HCT116 (cell line): ENCODE data around the gene C4orf36. TPM values are rescaled to one million over a fixed set of nuclear protein-coding genes. Genes with fewer than 3 reads are reported as not detected.
A peak's percentile ranks its signal among the peaks of the same experiment; 100 is the strongest.

Source experiments
- ATAC-seq: fragments of 200-7000 bp; cut with Tn5 transposase; 2 replicates; pipeline ENCODE4 v1.9.1; 2020; ENCODE audit warnings: mild to moderate bottlenecking, moderate library complexity
- BruUV-seq: library from RNA; stranded (reverse); fragments of 400-500 nt; replicated peaks from 2 replicates; lab custom pipeline; 2021; lab: Mats Ljungman, UMichigan
- CTCF ChIA-PET: fragments of 300-600 bp; sonication (Branson Sonifier 250); formaldehyde crosslinking; loops from one replicate; lab custom pipeline; 2021; ENCODE audit warnings: antibody characterized with exemption; lab: Charles Lee
- POLR2A ChIA-PET: fragments of 300-600, 350-600 bp; sonication (Branson Sonifier 250); formaldehyde crosslinking; loops from one replicate; lab custom pipeline; 2021; ENCODE audit warnings: antibody characterized with exemption; lab: Charles Lee
- RAD21 ChIA-PET, 2 experiments: fragments of 300-600 bp; sonication (Branson Sonifier 250); formaldehyde crosslinking; loops; one replicate each; lab custom pipeline; 2023; ENCODE audit warnings: low total read pairs in 2 of 2; ENCODE audit not compliant: uncharacterized antibody in 2 of 2, unreplicated experiment in 2 of 2, low non-redundant PET in 1 of 2; lab: Charles Lee
- DNase-seq: peaks from one replicate; pipeline ENCODE4 v3.0.0-alpha.2; 2010; ENCODE audit warnings: low read depth, low spot score
- H2AFZ ChIP-seq: fragments of 200-600 bp; shearing (Covaris generic), sonication (generic); 2 replicates; pipeline ENCODE4 v1.6.1; 2017; ENCODE audit warnings: low read depth, mixed run types, mixed read lengths, antibody characterized with exemption, low read length; ENCODE audit not compliant: poor library complexity, severe bottlenecking
- H3K27ac ChIP-seq: 2 replicates; pipeline ENCODE4 v1.5.1; 2012; ENCODE audit warnings: low read depth, low read length
- H3K27me3 ChIP-seq: fragments of 200-600 bp; sonication (generic); 2 replicates; pipeline ENCODE4 v1.6.1; 2016; ENCODE audit warnings: mixed run types, low read length, mixed read lengths; ENCODE audit not compliant: insufficient read depth
- H3K36me3 ChIP-seq, 2 experiments: fragments of 200-500 bp in 1 of 2; fragments of 200-600 bp in 1 of 2; sonication (Bioruptor generic) in 1 of 2; sonication (generic) in 1 of 2; 2 replicates each; pipeline versions ENCODE4 v1.5.1 to v1.6.1; 2014 to 2016; ENCODE audit warnings: low read length in 2 of 2, inconsistent platforms in 1 of 2, mixed read lengths in 1 of 2, mixed run types in 1 of 2; ENCODE audit not compliant: insufficient read depth in 2 of 2, control insufficient read depth in 1 of 2
- H3K4me1 ChIP-seq, 2 experiments: fragments of 200-600 bp in 1 of 2; sonication (generic) in 1 of 2; 2 replicates each; pipeline versions ENCODE4 v1.5.1 to v1.6.1; 2012 to 2017; ENCODE audit warnings: low read length in 2 of 2, inconsistent platforms in 1 of 2, mild to moderate bottlenecking in 1 of 2, mixed read lengths in 1 of 2, mixed run types in 1 of 2, moderate library complexity in 1 of 2; ENCODE audit not compliant: insufficient read depth in 2 of 2, control insufficient read depth in 1 of 2
- H3K4me2 ChIP-seq: fragments of 200-600 bp; sonication (generic); 2 replicates; pipeline ENCODE4 v1.6.1; 2017; ENCODE audit warnings: mixed run types, low read length, mixed read lengths
- H3K4me3 ChIP-seq, 2 experiments: fragments of 200-600 bp in 1 of 2; sonication (generic) in 1 of 2; replicated peaks in 1 of 2; 2 replicates each; pipeline ENCODE4 v1.5.1; 2011 to 2016; ENCODE audit warnings: low read length in 2 of 2, control low read depth in 1 of 2, low read depth in 1 of 2, mild to moderate bottlenecking in 1 of 2, mixed read lengths in 1 of 2, mixed run types in 1 of 2
- H3K79me2 ChIP-seq: fragments of 200-600 bp; sonication (generic); 2 replicates; pipeline ENCODE4 v1.6.1; 2017; ENCODE audit warnings: mild to moderate bottlenecking, mixed run types, low read length, moderate library complexity, mixed read lengths; ENCODE audit not compliant: insufficient read depth
- H3K9ac ChIP-seq: fragments of 200-600 bp; sonication (generic); 2 replicates; pipeline ENCODE4 v1.6.1; 2016; ENCODE audit warnings: low read length, mixed read lengths
- H3K9me2 ChIP-seq: fragments of 200-600 bp; sonication (generic), shearing (Covaris generic); 2 replicates; pipeline ENCODE4 v1.6.1; 2017; ENCODE audit warnings: mixed run types, mild to moderate bottlenecking, moderate library complexity; ENCODE audit not compliant: insufficient read depth
- H3K9me3 ChIP-seq, 2 experiments: fragments of 200-500 bp in 1 of 2; fragments of 200-600 bp in 1 of 2; sonication (Bioruptor generic) in 1 of 2; sonication (generic) in 1 of 2; 2 replicates each; pipeline ENCODE4 v1.6.1; 2014 to 2017; ENCODE audit warnings: low read length in 2 of 2, mixed read lengths in 2 of 2, inconsistent platforms in 1 of 2, low read depth in 1 of 2, mild to moderate bottlenecking in 1 of 2, mixed run types in 1 of 2, moderate library complexity in 1 of 2; ENCODE audit not compliant: control insufficient read depth in 1 of 2, insufficient read depth in 1 of 2
- H4K20me1 ChIP-seq: fragments of 200-600 bp; sonication (generic), shearing (Covaris generic); 2 replicates; pipeline ENCODE4 v1.6.1; 2017; ENCODE audit warnings: mixed run types, mild to moderate bottlenecking, moderate library complexity; ENCODE audit not compliant: insufficient read depth
- CBX3 ChIP-seq: IDR thresholded peaks from 2 replicates; pipeline ENCODE4 v1.6.1; 2012; ENCODE audit warnings: low read depth
- CTCF ChIP-seq, 3 experiments: fragments of 200-600 bp in 1 of 3; sonication (generic) in 1 of 3; IDR thresholded peaks in 2 of 3; conservative IDR thresholded peaks in 1 of 3; 2 replicates each; pipeline ENCODE4 v1.5.1; 2012 to 2017; ENCODE audit warnings: low read depth in 2 of 3, low read length in 2 of 3, antibody characterized with exemption in 1 of 3, borderline replicate concordance in 1 of 3, control low read depth in 1 of 3, mild to moderate bottlenecking in 1 of 3, mixed read lengths in 1 of 3, mixed run types in 1 of 3, moderate library complexity in 1 of 3; ENCODE audit not compliant: insufficient read depth in 1 of 3
- EGR1 ChIP-seq: IDR thresholded peaks from 2 replicates; pipeline ENCODE4 v1.6.1; 2012; ENCODE audit warnings: low read depth
- ELF1 ChIP-seq: IDR thresholded peaks from 2 replicates; pipeline ENCODE4 v1.6.1; 2012; ENCODE audit warnings: low read depth, borderline replicate concordance
- JUND ChIP-seq: IDR thresholded peaks from 2 replicates; pipeline ENCODE4 v1.6.1; 2012
- POLR2AphosphoS5 ChIP-seq: IDR thresholded peaks from 2 replicates; pipeline ENCODE4 v1.6.1; 2011; ENCODE audit warnings: mild to moderate bottlenecking, low read depth, low read length, moderate library complexity
- RAD21 ChIP-seq: IDR thresholded peaks from 2 replicates; pipeline ENCODE4 v1.6.1; 2012; ENCODE audit warnings: low read depth, mild to moderate bottlenecking
- SIN3A ChIP-seq: IDR thresholded peaks from 2 replicates; pipeline ENCODE4 v1.6.1; 2012; ENCODE audit warnings: low read depth
- SRF ChIP-seq: IDR thresholded peaks from 2 replicates; pipeline ENCODE4 v1.6.1; 2012; ENCODE audit warnings: low read depth
- TCF7L2 ChIP-seq: IDR thresholded peaks from 2 replicates; pipeline ENCODE4 v1.7.0; 2011; ENCODE audit warnings: borderline replicate concordance, inconsistent platforms; ENCODE audit not compliant: insufficient read depth, insufficient read length; ENCODE audit errors: extremely low read depth
- YY1 ChIP-seq: IDR thresholded peaks from 2 replicates; pipeline ENCODE4 v1.6.1; 2011; ENCODE audit warnings: low read length, low read depth, moderate library complexity, mild to moderate bottlenecking; ENCODE audit not compliant: insufficient replicate concordance; ENCODE audit errors: extremely low read depth
- ZFX ChIP-seq: fragments of 450-650 bp; IDR thresholded peaks from 2 replicates; pipeline ENCODE4 v1.6.1; 2017
- intact Hi-C: fragments of 100-400 bp; cut with micrococcal nuclease; formaldehyde crosslinking; loops from 2 replicates; pipeline ENCODE4 v1.10.0; 2022
- total RNA-seq: library from RNA; stranded (reverse); gene quantifications from one replicate; pipeline ENCODE4 v1.2.1, GENCODE V29; 2021; ENCODE audit not compliant: unreplicated experiment
- TF ChIP-seq, protein P1 (sequence below): IDR thresholded peaks from 2 replicates; pipeline ENCODE4 v1.6.1; 2011; ENCODE audit warnings: mild to moderate bottlenecking, low read length, moderate library complexity; ENCODE audit not compliant: insufficient replicate concordance; ENCODE audit errors: extremely low read depth
- TF ChIP-seq, protein P2 (sequence below): IDR thresholded peaks from 2 replicates; pipeline ENCODE4 v1.6.1; 2012

Gene C4orf36
- total RNA-seq, 1 experiment from 2014 or later = 1.8 TPM

DNA sequence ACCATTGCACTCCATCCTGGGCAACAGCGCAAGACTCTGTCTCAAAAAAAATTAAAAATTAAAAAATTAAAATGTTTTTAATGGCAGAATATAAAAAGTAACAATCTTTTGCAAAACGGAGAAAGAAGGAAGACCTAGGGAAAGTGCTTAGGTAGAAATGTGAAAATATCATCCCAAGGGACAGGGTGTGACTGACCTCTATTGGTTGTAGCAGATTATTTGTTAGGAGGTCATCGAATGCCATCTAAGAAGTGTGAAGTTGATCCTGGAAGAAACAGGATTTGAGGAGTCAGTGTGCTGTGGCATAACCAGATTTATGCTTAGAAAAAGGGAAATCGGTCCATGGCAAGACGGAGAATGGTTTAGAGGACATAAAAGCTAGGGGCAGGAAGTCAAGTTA lies 18.1 kb upstream of the C4orf36 start:
- H3K9me2 ChIP-seq = no peaks in the 10 kb centered on the region
- no peaks in the 10 kb centered on the region for H3K79me2 ChIP-seq
- intact Hi-C loops = no loop called here
- ATAC-seq = no peak
- POLR2A ChIA-PET = no interaction called here
- no peaks in the 10 kb centered on the region for H3K4me1 ChIP-seq
- H3K9ac ChIP-seq = no peak overlapping the region
- no peak overlapping the region for H3K4me2 ChIP-seq
- no peak for TF ChIP-seq YY1
- no peak for TF ChIP-seq ZFX
- no peak for TF ChIP-seq JUND
- TF ChIP-seq, protein P1, sequence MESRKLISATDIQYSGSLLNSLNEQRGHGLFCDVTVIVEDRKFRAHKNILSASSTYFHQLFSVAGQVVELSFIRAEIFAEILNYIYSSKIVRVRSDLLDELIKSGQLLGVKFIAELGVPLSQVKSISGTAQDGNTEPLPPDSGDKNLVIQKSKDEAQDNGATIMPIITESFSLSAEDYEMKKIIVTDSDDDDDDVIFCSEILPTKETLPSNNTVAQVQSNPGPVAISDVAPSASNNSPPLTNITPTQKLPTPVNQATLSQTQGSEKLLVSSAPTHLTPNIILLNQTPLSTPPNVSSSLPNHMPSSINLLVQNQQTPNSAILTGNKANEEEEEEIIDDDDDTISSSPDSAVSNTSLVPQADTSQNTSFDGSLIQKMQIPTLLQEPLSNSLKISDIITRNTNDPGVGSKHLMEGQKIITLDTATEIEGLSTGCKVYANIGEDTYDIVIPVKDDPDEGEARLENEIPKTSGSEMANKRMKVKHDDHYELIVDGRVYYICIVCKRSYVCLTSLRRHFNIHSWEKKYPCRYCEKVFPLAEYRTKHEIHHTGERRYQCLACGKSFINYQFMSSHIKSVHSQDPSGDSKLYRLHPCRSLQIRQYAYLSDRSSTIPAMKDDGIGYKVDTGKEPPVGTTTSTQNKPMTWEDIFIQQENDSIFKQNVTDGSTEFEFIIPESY = no peak
- TF ChIP-seq SRF = no peak
- peak; percentile 33; the same call in 1 of the 2 replicates for TF ChIP-seq RAD21
- TF ChIP-seq POLR2AphosphoS5 = no peak
- no peak for TF ChIP-seq EGR1
- no peak for TF ChIP-seq SIN3A
- TF ChIP-seq CBX3 = no peak
- TF ChIP-seq ELF1 = no peak
- TF ChIP-seq, protein P2, sequence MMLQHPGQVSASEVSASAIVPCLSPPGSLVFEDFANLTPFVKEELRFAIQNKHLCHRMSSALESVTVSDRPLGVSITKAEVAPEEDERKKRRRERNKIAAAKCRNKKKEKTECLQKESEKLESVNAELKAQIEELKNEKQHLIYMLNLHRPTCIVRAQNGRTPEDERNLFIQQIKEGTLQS = no peak
- TF ChIP-seq CTCF (IDR thresholded peaks at IDR 0.05 in 2 of 3, conservative IDR thresholded peaks at IDR 0.05 in 1 of 3; ENCODE audit: borderline replicate concordance in 1 of 3, insufficient read depth in 1 of 3, low read depth in 2 of 3, low read length in 2 of 3) = peak in 1 of 3 experiments; percentile 11; a peak in 1 of 6 replicates
- TF ChIP-seq TCF7L2 = no peak
- TF ChIP-seq, all 23 proteins: peak for 2
- RAD21 ChIA-PET = no interaction called here
- Histone ChIP-seq H2AFZ (no peak overlapping the region), H3K4me3 (no peak overlapping the region), H4K20me1 (no peaks in the 10 kb centered on the region), H3K27ac (no peak overlapping the region), H3K27me3 (no peaks in the 10 kb centered on the region), H3K36me3 (no peaks in the 10 kb centered on the region), H3K9me3 (no peaks in the 10 kb centered on the region)
- no TSS peak for BruUV-seq
- no peak for DNase-seq
- CTCF ChIA-PET = interaction anchor here (2.4 to 3.6 kb wide), 2 partner anchors 12 to 415 kb away, joined by 7 to 13 read pairs; no protein-coding TSS in a partner anchor
